Activated T-cell treated with anti-CD3 and anti-CD28 coated beads for 24 hours (primary cell): ENCODE measurements around the gene NHLRC1.
"Not testable (repeated sequence)": the region's sequence is repeated elsewhere in the genome, so short reads cannot be mapped to it uniquely, and the experiment has no call there.

Source experiments
- DNase-seq: peaks from one replicate; pipeline ENCODE4 v3.0.0-alpha.2; 2020; ENCODE audit warnings: low read depth

NHLRC1 gene

GRCh38 chr6:18122128-18123093 is at the start of gene NHLRC1:
TSS of gene NHLRC1 (minus strand) at chr6:18122677. CDS start at chr6:18122606, 71 bp downstream.
- DNase-seq, result peak; percentile 72

GRCh38 chr6:18171871-18172270 is 49.4 kb upstream of the NHLRC1 start:
- no peak for DNase-seq

- DNase-seq, result no peak
These were observed 45.8 kb upstream of the NHLRC1 start for GRCh38 chr6:18168264-18168663.

DNA sequence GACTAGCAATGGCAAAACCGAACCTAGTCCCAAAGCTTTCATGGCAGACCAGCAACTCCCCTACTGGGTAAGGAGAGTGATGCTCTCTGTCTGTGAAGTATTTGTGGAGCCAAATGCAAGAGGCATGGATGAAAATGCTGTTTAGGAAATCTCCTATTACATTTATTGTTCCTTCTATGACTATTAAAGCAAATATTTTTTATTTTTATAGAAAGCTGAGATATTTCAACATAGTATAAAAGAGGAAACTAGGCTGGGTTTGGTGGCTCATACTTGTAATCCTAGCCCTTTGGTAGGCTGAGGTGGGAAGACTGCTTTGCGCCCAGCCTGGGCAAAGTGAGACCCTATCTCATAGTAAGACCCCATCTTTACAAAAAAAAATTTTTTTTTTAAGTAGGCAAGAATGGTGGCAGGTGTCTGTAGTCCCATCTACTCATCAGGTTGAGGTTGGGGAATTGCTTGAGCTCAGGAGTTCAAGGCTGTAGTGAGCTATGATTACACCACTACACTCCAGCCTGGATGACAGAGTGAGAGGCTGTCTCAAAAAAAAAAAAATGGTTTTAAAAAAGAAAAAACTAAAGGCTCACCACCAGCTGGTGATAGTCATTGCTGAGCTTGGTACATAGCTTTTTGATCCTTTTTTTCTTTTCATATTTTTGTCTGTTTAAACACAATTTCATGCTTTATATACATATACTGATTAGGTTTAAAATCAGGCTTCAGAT is 44.0 kb upstream of the NHLRC1 start:
- DNase-seq, result no peak

GRCh38 chr6:18165751-18166150 is 43.3 kb upstream of the NHLRC1 start:
- no peak for DNase-seq

- DNase-seq, result no peak
These were observed 39.9 kb upstream of the NHLRC1 start for GRCh38 chr6:18162401-18162800.

DNA sequence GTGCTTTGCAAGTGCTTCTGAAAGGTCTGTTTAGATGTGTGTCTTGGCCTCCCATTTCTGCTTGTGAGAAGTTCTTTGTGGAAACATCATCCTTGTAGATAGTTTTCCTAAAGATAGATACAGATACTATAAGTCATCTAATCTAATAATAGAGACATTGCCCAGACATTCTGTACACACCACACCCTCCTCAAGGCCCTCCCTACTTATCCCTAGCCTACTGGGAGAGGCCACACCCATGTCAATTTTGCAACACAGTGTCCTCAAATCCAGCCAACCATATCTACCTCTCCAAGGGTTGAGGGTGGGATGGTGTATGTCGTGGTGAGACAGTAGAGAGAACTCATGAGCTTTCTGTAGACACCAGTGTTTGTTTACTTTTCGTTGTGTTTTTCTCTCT is 39.0 kb upstream of the NHLRC1 start:
- DNase-seq, result no peak

GRCh38 chr6:18160911-18161310 is 38.4 kb upstream of the NHLRC1 start:
- no peak for DNase-seq

DNA sequence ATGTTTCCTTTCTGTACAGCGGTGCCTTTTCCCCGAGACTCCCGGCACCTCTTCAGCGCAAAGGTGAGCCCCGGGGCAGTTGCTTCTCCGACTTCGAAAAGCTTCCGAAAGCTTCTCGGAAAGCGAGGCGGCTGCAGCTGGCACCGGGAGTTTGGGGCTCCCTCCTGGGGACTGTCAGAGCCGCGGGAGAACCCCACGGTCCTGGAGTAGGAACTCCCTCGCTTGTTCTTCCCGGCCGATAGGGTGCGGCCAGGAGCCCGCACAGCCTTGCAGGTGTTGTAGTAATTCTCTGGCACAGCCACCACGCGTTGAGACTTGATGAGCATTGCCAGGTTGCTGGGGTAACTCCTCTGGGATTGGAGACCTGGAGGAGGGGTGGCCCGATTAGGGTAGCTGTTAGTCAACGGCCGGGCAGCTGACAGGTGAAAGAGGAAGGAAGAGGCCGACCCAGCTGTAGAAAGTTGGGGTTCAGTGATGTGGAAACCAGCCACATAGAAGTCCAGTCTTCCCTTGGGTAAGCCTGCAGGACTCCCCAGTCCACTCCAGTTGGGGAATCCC is 33.5 kb upstream of the NHLRC1 start:
- DNase-seq, result peak; percentile 24

DNA sequence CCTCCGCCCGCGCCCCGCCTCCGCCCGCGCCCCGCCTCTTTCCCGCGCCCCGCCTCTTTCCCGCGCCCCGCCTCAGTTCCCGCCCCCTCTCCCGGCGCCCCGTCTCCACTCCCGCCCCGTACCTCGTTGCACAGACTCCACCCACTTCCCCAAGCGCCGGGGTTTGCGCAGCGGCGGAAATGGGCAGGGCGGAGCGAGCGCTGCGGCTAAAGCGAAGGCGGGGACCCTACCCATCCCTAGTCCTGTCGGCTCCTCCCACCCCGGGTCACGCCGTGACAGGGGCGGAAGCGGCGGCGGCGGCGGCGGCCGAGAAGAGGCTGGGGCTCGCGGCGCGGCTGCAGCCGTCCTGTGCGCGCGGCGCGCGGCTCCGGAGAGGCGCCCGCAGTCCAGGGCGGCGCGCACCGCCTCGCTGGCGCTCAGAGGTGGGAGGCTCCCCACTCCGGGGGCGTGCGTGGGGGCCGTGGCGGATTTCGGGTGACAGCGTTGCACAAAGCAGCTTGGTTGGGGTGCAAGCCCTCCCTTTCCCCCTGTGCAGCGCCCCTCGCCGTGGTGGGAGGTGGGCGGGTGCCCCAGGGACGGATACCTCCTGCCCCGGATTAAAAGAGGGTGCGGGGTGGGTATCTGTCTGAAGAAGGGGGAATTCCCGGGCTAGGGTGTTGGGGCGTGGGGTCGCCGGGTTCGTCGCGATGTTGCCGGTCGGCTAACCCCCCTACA is 32.8 kb upstream of the NHLRC1 start, which contains the start of gene KDM1B:
KDM1B (plus strand) TSS at position 273 of the 714 bp plus-strand sequence. CDS start 4,474 bp downstream, outside the sequence.
- peak; percentile 98 for DNase-seq

DNA sequence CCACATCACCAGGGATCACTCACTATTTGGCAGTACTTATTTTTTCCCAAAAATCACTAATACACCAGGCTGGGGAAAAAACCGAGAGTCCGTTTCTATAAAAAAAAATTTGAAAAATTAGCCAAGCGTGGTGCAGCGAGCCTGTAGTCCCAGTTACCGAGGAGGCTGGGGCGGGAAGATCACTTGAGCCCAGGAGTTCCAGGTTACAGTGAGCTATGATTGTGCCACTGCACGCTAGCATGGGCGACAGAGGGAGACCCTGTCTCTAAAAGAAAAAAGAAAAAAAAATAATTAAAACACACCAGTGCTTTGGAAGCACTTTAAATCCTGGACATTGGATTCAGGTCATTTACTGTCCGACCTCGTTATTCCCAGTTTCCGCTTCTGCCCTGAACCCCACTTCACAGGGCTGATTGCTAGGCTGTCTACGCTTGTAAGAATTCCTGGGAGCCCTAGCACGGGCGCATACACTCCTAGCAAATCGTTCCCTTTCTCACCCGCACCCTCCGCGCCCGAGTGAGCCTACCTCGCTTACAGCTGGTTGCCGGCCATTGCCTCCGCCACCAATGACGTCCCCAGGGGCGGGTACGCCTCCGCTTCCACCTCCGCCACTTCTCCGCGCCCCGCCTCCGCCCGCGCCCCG is 32.2 kb upstream of the NHLRC1 start, which contains the start of gene TPMT:
TPMT (minus strand) TSS at position 571 of the 643 bp plus-strand sequence. CDS start 5,950 bp downstream, outside the sequence.
- no peak for DNase-seq

DNA sequence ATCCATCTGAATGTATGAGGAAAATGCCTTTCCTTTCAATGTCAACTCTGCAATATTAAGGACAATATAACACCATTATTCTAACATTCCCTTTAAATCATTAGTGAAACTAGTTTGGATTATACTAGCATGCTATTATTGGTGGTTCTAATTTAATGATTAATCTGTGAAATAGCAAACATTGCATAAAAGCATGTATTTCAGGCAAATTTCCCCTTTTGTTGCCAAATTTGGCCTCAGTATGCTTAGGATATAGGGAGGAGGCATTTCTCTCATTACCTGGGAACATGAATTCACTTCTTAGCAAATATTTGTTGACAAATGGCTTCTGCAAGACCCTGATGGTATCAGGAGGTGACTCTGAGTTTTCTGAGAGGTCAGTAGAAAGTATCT is 30.8 kb upstream of the NHLRC1 start:
- DNase-seq, result no peak

DNA sequence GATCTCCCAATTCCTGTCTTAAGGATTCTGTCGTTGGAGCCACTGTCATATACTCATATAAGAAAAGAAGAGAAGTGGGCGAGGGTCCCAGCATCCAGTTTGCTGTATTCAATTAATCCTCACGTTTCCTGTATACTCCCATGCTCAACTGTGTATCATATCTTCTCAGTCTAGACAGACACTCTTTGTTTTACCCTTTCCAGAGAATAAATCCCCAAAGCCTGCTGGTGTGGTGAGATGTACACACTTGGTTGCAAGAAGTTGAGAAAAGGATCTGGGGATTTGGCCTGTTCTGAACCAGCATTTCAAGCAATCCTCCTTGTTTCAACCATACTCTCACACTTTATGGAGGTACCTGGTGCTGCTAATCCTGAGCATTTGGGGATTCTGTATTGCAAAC is 29.3 kb upstream of the NHLRC1 start:
- DNase-seq, result no peak

GRCh38 chr6:18151391-18151790 is 28.9 kb upstream of the NHLRC1 start:
- not testable (repeated sequence) for DNase-seq

DNA sequence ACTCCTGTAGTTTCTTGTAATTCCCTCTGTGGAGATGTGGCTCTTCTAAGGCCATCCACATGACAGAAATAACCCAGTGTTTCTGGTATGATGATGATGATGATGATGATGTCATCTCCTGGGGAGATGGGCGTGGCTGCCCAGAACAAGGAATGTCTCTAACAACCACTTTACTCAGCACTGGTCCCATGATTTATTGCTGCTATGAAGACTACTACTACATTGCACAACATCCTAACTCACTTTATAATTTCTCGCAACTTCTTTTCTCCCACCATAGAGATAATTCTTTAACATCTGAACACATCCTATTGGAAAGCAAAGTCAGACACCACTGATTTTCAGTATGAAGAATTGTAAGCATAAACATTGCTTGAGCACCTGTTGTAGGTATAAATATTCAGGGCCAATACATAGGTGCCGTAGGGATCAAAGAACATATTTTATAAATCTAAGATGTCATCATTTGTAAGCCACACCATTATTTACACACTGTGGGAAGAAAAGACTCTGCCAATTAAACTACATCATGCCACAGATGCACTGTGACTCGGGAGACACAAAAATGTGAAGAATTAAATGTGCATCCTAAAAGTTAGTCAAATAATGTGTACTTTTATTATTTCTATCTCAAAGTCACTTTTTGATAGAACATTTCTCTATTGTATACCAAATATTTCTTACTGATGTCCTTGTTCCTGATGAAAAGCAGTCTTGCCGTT is 26.0 kb upstream of the NHLRC1 start:
- DNase-seq, result no peak

- no peak for DNase-seq
These were observed 25.1 kb upstream of the NHLRC1 start for GRCh38 chr6:18147616-18148015.

GRCh38 chr6:18147160-18147559 is 24.7 kb upstream of the NHLRC1 start:
- DNase-seq, result no peak

- no peak for DNase-seq
These were observed 20.0 kb upstream of the NHLRC1 start for GRCh38 chr6:18142591-18142861.

- DNase-seq, result no peak
These were observed 19.5 kb upstream of the NHLRC1 start for GRCh38 chr6:18141805-18142590.
